Activated CD4-positive, alpha-beta T cell treated with anti-CD3 and anti-CD28 coated beads for 1 hour (primary cell): Measurements from ENCODE around the gene SCN1B.
"Not testable (repeated sequence)": the region's sequence is repeated elsewhere in the genome, so short reads cannot be mapped to it uniquely, and the experiment has no call there.

ENCODE experiments used
- DNase-seq: peaks from one replicate; pipeline ENCODE4 v3.0.0-alpha.2; 2020

The SCN1B gene

DNA sequence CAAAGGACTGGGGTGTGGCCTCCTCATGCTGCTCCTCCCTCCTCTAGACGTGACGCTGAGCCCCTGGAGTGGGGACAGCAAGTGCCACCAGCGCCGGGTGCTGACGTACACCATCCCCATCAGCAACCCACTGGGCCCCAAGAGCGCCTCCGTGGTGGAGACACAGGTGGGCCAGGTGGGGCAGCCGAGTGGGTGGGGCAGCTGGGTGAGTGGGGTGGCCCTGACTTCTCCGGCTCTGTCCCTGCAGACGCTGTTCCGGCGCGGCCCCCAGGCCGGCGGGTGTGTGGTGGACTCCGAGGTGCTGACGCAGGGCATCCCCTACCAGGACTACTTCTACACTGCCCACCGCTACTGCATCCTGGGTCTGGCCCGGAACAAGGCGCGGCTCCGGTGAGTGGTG lies 11.1 kb upstream of the SCN1B start:
- no peak for DNase-seq

GRCh38 chr19:35021016-35021415 lies 9.3 kb upstream of the SCN1B start:
- no peak for DNase-seq

- DNase-seq, result no peak
Observed at GRCh38 chr19:35021596-35021995, 8.7 kb upstream of the SCN1B start.

GRCh38 chr19:35022460-35022859 lies 7.8 kb upstream of the SCN1B start:
- DNase-seq, result no peak

DNA sequence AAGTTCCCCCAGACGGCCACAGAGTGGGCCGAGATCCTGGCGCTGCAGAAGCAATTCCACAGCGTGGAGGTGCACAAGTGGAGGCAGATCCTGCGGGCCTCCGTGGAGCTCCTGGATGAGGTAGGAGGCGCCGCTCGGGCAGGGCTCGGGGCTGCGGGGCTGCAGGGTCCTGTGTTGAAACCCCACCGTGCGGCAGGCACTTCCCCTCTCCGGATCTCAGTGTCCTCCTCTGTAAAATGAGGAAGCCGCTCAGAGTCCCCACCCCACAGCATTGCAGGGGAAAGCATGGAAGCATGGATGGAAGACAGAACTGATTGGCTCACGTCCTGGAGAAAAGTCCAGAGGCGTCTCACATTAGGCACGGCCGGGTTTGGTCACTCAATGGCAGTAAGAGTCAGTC lies 6.8 kb upstream of the SCN1B start:
- DNase-seq, result no peak

DNA sequence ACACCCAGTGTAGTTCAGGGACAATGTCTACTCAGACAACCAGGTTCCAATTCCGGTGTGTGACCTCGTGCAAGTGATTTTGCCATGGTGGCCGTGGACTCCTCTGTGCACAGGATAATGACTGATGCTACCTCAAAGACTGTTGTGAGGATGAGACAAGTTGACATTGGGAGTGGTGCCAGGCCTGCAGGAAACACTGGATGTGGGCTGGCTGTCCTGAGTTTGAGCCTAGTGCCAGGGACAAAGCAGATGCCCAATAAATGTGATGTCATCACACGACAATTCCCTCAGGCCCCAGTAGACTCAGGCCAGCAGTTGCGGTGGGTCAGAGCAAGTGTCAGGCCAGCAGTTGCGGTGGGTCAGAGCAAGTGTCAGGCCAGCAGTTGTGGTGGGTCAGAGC lies 6.2 kb upstream of the SCN1B start:
- no peak for DNase-seq

GRCh38 chr19:35025969-35026368 lies 4.3 kb upstream of the SCN1B start:
- DNase-seq, result no peak

- DNase-seq, result no peak
Observed at GRCh38 chr19:35026418-35026817, 3.9 kb upstream of the SCN1B start.

- DNase-seq, result no peak
Observed at GRCh38 chr19:35027009-35027408, 3.3 kb upstream of the SCN1B start.

DNA sequence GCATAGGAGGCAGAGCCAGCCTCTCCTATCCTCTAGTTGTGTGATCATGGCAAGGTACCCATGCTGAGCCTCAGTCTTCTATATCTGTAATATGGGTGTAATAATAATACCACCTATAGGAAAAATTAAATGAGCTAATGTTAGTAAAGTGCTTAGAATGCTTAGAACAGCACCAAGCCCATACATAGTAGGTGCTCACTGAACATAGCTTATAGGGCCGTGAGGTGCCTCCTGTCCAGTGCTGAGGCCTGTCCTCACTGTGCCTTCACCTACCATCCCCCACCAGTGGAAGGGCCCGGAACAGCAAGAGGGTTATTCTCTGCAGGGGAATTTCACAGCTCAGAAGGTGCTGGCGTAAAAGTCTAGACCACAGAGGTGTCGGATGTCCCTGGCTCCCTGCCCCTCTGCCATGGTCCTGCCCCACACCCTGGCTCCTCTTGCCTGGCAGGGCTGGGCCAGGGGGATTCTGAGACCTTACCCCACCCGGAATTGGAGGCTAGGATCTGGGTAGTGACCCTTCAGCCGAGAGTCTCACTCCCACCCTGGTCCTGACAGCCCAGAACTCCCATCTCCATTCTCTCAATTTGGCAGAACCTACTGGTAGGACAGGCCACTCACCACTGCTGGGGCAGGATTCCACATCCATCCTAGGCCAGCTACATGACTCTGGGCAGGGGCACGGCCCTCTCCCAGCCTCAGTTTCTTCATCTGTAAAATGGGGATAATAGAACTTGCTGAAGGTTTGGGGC lies 2.2 kb upstream of the SCN1B start:
- DNase-seq, result no peak

GRCh38 chr19:35028600-35028885 lies 1.7 kb upstream of the SCN1B start:
- not testable (repeated sequence) for DNase-seq

DNA sequence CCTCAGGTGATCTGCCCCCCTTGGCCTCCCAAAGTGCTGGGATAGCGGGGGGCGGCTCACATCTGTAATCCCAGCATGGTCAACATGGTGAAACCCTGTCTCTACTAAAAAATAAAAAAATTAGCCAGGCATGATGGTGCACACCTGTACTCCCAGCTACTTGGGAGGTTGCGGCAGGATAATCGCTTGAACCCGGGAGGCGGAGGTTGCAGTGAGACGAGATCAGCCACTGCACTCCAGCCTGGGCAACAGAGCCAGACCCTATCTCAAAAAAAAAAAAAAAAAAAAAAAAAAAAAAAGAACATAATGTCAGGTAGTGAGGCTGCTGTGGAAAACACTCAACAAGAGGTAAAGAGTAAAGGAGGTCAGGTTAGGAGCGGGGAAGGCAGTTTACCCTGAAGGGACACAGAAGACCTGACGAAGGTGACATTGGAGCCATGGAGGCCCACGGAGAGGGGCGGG lies 964 bp upstream of the SCN1B start:
- DNase-seq, result not testable (repeated sequence)

GRCh38 chr19:35029737-35030256 lies 473 bp upstream of the SCN1B start:
- no peak for DNase-seq

DNA sequence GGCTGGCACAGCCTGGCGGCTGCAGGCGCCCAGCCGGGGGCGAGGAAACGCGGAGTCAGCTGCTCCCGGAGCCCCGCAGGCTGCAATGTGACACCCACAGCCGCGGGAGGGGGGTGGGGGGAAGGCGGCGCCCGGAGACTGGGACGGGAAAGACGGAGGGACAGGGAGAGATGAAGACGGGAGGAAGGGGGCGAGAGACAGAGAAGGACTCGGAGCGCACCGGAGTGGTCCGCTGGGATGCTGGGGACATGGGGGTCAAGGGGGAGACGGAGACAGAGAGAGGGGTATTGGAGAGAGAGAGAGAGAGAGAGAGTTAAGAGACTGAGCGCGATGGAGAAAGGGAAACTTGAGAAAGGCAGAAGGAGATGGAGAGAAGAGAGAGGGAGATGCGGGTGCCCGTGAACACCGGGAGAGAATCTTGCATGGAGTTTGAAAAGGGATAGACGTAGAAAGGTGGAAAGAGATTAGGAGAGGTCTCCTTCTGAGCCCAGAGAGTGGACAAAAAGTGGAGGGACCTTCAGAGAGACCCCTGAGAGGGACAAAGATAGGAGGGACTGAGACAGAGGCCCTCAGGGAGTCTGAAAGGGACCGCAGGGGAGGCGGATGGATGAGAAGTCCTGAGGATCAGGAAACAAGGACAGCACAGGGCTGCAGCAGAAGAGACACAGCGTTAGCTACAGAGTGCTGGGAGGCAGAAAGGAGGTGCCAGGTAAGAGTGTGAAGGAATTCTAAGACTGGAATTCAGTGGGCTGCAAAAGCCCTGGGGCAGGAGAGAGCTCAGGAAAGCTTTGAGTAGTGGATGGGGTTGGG lies 1.0 kb downstream of the SCN1B start:
- no peak for DNase-seq

DNA sequence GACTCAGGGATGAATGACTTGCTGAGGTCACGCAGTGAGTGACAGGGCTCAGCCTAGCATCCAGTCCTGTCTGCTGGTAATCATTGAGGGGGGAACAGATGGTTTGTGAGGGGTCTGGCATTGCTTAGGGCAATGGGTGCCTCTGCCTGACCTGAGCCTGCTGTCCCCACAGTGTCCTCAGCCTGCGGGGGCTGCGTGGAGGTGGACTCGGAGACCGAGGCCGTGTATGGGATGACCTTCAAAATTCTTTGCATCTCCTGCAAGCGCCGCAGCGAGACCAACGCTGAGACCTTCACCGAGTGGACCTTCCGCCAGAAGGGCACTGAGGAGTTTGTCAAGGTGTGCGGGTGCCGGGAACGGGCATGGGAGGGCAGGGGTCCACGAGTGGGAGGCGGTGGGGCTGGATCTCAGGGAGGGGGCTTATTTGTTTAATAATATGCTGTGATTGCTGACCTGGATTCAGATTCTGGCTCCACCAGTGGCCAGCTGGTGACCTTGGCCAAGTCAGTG lies 2.1 kb downstream of the SCN1B start:
- no peak for DNase-seq

GRCh38 chr19:35033067-35034004 lies 3.1 kb downstream of the SCN1B start:
- no peak for DNase-seq

- no peak for DNase-seq
Observed at GRCh38 chr19:35034005-35034502, 3.8 kb downstream of the SCN1B start.

DNA sequence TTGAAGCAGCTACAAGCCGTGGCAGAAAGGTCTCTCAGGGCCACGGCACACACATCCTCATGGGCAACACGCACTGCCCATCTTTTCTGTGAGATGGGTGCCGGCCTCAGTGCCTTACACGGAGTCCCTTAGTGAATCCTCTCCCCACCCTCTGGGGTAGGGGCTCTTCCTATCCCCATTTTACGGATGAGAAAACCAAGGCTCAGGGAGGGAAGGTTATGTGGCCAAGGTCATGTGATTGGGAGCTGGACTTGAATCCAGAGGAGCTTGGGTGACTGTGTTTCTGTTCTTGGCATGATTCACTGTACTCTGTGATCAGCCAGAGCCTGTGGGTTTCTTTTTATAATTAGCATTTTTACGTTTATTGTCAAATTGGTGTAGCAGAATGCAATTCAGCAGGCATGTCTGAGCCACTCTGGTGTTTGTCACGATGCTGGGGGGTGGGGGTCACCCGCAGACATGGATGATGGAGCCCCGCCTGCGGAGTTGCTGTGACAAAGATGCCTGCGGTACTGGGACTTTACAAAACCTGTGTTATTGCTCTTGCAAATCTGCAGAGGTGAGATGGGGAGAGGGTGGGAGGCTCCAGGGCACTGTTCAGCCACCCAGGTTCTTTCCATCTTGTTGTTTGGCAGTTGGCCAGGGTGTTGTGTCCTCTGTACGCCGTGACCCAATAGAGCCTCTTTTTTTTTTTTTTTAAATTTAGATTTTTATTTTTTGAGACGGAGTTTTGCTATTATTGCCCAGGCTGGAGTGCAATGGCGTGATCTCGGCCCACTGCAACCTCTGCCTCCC lies 4.5 kb downstream of the SCN1B start:
- no peak for DNase-seq

DNA sequence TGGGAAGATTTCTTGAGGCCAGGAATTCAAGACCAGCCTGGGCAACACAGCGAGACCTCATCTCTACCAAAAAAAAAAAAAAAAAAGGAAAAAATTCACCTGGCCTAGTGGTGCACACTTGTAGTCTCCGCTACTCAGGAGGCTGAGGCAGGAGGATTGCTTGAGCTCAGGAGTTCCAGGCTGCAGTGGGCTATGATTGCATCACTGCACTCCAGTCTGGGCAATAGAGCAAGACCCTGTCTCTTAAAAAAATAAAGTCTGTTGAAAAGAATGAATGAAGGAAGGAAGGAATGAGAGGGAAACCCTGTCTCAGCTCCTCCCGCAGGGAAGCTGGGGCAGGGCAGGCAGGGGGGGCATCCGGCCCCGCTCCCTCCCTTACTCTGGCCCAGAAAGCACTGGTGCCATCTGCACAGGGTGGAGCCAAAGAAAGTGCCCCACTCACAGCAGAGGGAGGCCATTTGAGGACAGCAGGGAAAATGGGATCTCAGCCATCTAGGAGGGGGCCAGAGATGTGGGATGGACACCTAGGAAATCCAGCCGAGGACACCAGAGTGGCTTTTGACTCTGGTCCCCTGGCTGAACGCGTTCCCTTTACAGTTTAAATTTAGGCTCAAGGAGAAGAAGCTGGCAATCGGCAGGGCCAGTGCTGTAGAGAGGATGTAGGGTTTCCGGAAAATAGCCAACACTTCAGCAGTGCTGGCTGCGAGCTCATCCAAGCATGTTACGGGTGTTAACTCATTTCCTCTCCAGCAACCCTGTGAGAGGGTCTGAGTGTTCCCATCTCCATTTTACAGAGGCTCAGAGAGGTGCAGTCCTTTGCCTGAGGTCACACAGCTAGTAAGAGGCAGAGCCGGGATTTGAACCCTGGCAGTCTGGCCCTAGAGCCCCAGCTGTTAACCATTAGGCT lies 7.7 kb downstream of the SCN1B start:
- no peak for DNase-seq

GRCh38 chr19:35038623-35039512 lies 8.6 kb downstream of the SCN1B start:
- DNase-seq, result no peak
